Stomach (tissue), 4 donors: ENCODE measurements around the gene APOL4.

Experiments
- CTCF ChIP-seq, 7 experiments: fragments of 450-650 bp in 4 of 7; fragments of 200-600 bp in 3 of 7; sonication (generic) in 3 of 7; IDR thresholded peaks; one replicate each; pipeline ENCODE4 v1.5.1; 2016 to 2019; ENCODE audit warnings: antibody characterized with exemption in 7 of 7, control low read depth in 2 of 7, mild to moderate bottlenecking in 1 of 7
- POLR2A ChIP-seq, 4 donors: fragments of 450-650 bp; IDR thresholded peaks; one replicate each; pipeline ENCODE4 v1.6.1; 2016; ENCODE audit warnings: antibody characterized with exemption in 4 of 4, control low read depth in 2 of 4, mild to moderate bottlenecking in 1 of 4, moderate library complexity in 1 of 4

GRCh38 chr22:36236388-36237319, 35.0 kb upstream of the APOL4 start:
- TF ChIP-seq POLR2A (IDR thresholded peaks at IDR 0.05) (no peak), CTCF (IDR thresholded peaks at IDR 0.05) (no peak)
